Ishikawa (cell line): Measurements from ENCODE around the gene ATG7.

Source experiments
- CEBPB ChIP-seq: IDR thresholded peaks from 2 replicates; pipeline ENCODE4 v1.6.1; 2012
- CREB1 ChIP-seq: IDR thresholded peaks from 2 replicates; pipeline ENCODE4 v1.6.1; 2012; ENCODE audit warnings: low read depth
- EGR1 ChIP-seq: IDR thresholded peaks from 2 replicates; pipeline ENCODE4 v1.6.1; 2012
- EP300 ChIP-seq: IDR thresholded peaks from 2 replicates; pipeline ENCODE4 v1.6.1; 2012; ENCODE audit warnings: borderline replicate concordance
- FOXM1 ChIP-seq: IDR thresholded peaks from 2 replicates; pipeline ENCODE4 v1.6.1; 2012; ENCODE audit warnings: low read depth, borderline replicate concordance
- NFIC ChIP-seq: IDR thresholded peaks from 2 replicates; pipeline ENCODE4 v1.6.1; 2012
- RAD21 ChIP-seq: IDR thresholded peaks from 2 replicates; pipeline ENCODE4 v1.6.1; 2012; ENCODE audit warnings: low read depth
- TAF1 ChIP-seq: IDR thresholded peaks from 2 replicates; pipeline ENCODE4 v1.6.1; 2012; ENCODE audit warnings: low read depth, mild to moderate bottlenecking
- TCF12 ChIP-seq: IDR thresholded peaks from 2 replicates; pipeline ENCODE4 v1.6.1; 2012; ENCODE audit warnings: low read depth
- TEAD4 ChIP-seq: IDR thresholded peaks from 2 replicates; pipeline ENCODE4 v1.6.1; 2012
- YY1 ChIP-seq: IDR thresholded peaks from 2 replicates; pipeline ENCODE4 v1.6.1; 2012; ENCODE audit warnings: low read depth
- ZBTB7A ChIP-seq: IDR thresholded peaks from 2 replicates; pipeline ENCODE4 v1.6.1; 2012; ENCODE audit warnings: low read depth
- TF ChIP-seq, protein P1 (sequence below): IDR thresholded peaks from 2 replicates; pipeline ENCODE4 v1.6.1; 2012
- TF ChIP-seq, protein P2 (sequence below): IDR thresholded peaks from 2 replicates; pipeline ENCODE4 v1.6.1; 2012; ENCODE audit warnings: low read depth, mild to moderate bottlenecking
- TF ChIP-seq, protein P3 (sequence below): IDR thresholded peaks from 2 replicates; pipeline ENCODE4 v1.6.1; 2012

Gene ATG7

GRCh38 chr3:11600501-11601282, 328.5 kb downstream of the ATG7 start:
- TF ChIP-seq CEBPB (peak; percentile 27; the same call in 1 of the 2 replicates), RAD21 (no peak; the same call in none of the 2 replicates), FOXM1 (peak; percentile 73), NFIC (peak; percentile 71), TCF12 (peak; percentile 86), EP300 (peak; percentile 78; the same call in 1 of the 2 replicates), TAF1 (no peak), TEAD4 (peak; percentile 98)
- TF ChIP-seq, protein P1, sequence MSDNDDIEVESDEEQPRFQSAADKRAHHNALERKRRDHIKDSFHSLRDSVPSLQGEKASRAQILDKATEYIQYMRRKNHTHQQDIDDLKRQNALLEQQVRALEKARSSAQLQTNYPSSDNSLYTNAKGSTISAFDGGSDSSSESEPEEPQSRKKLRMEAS = peak; percentile 74
- TF ChIP-seq, protein P2, sequence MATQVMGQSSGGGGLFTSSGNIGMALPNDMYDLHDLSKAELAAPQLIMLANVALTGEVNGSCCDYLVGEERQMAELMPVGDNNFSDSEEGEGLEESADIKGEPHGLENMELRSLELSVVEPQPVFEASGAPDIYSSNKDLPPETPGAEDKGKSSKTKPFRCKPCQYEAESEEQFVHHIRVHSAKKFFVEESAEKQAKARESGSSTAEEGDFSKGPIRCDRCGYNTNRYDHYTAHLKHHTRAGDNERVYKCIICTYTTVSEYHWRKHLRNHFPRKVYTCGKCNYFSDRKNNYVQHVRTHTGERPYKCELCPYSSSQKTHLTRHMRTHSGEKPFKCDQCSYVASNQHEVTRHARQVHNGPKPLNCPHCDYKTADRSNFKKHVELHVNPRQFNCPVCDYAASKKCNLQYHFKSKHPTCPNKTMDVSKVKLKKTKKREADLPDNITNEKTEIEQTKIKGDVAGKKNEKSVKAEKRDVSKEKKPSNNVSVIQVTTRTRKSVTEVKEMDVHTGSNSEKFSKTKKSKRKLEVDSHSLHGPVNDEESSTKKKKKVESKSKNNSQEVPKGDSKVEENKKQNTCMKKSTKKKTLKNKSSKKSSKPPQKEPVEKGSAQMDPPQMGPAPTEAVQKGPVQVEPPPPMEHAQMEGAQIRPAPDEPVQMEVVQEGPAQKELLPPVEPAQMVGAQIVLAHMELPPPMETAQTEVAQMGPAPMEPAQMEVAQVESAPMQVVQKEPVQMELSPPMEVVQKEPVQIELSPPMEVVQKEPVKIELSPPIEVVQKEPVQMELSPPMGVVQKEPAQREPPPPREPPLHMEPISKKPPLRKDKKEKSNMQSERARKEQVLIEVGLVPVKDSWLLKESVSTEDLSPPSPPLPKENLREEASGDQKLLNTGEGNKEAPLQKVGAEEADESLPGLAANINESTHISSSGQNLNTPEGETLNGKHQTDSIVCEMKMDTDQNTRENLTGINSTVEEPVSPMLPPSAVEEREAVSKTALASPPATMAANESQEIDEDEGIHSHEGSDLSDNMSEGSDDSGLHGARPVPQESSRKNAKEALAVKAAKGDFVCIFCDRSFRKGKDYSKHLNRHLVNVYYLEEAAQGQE = 0 out of 2 replicates have a peak, but pooled peaks have one; percentile 16
- TF ChIP-seq, protein P3, sequence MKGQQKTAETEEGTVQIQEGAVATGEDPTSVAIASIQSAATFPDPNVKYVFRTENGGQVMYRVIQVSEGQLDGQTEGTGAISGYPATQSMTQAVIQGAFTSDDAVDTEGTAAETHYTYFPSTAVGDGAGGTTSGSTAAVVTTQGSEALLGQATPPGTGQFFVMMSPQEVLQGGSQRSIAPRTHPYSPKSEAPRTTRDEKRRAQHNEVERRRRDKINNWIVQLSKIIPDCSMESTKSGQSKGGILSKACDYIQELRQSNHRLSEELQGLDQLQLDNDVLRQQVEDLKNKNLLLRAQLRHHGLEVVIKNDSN = peak; percentile 24

- TF ChIP-seq, protein P3 = no peak
- TF ChIP-seq, protein P1 = no peak
- no peak for TF ChIP-seq YY1
- no peak for TF ChIP-seq EGR1
- TF ChIP-seq, protein P2 = no peak
- TF ChIP-seq CEBPB = no peak
- no peak for TF ChIP-seq EP300
- TF ChIP-seq NFIC = no peak
- no peak for TF ChIP-seq TAF1
- TF ChIP-seq TEAD4 = no peak
- no peak for TF ChIP-seq FOXM1
- no peak for TF ChIP-seq TCF12
- TF ChIP-seq CREB1 = no peak
- no peak for TF ChIP-seq RAD21
- no peak for TF ChIP-seq ZBTB7A
Measured at GRCh38 chr3:11601446-11602238, 329.4 kb downstream of the ATG7 start.

DNA sequence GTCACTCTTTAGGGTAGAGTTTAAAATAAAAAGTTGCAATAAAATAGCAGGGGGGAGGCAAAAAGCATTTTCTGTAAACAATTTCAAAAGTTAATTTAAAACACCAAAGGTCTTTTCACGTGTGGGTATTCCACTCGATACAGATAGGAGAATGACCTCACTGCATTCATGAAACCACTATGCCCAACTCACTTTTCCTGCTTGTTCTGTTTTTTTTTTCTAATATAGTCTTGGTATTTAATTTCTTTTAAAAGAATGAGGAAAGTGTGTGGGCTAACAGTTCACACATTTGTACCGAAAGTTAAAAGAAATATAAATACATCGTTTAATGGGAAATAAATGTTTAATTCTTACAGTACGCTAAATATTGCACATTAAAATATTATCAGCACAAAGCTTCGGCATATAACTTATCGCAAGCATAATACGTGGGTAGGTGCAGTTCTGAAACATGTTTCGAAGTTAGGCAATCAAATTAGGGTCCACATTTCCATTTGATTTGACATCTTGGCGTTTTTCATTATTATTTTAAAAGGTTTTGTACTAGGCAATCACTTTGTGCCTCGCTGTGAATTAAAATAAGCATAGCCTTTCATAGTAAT, 330.1 kb downstream of the ATG7 start:
- TF ChIP-seq YY1 (no peak), CEBPB (no peak), ZBTB7A (no peak), NFIC (no peak), RAD21 (no peak)
- TF ChIP-seq, protein P2 = no peak
